ENCODE results near the gene STK32B. TPM values are rescaled to one million over a fixed set of nuclear protein-coding genes. Genes with fewer than 3 reads are reported as not detected.

The STK32B gene
- total RNA-seq, 1 donor from 2014 or later, result 4.2 TPM

GRCh38 chr4:5185551-5185950 is 134.3 kb downstream of the STK32B start:
- no peak overlapping the region for H3K4me3 ChIP-seq (ENCODE audit: low read depth, low read length)
- no peak for DNase-seq (ENCODE audit: low read depth)
- no peak for TF ChIP-seq CTCF (conservative IDR thresholded peaks at IDR 0.05; ENCODE audit: low read depth, low read length)

DNA sequence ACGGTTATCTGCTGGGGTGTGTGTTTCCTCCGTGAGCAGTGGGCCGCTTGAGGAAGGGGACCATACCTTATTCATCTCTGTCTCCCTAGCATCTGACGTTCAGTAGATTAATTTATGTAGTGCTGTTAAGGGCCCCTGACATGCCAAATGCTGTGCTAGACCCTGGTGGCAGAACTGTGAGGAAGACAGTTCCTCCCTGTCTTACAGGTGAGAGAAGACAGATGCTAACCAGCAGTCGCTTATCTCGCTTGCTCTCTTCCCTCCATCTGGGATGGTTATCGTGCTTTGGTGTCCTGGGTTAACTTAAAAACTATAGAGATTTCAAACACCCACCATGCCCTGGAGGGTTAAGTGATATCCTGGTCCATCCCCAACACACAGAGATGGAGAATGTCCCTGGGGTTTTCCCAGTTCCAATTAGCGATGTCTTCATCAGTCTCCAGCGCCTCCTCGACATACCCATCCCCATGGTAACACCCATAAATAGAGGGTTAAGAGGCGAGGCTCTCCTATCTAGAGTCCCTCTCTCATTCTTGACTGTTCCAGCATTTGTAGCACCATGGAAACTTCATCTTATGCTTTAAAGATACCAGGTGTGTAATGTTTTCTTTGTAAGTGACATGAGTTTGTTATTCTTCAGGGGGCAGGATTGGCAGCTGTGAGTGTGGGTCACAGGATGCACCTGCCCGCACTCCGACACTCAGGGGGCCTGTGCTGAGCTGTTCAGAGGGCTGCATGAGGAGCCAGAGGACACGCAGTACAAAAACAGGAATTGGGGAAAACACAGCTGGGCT is 135.2 kb downstream of the STK32B start:
- DNase-seq (ENCODE audit: low read depth), result no peak
- no peak for TF ChIP-seq CTCF (conservative IDR thresholded peaks at IDR 0.05; ENCODE audit: low read depth, low read length)
- no peak overlapping the region for H3K4me3 ChIP-seq (ENCODE audit: low read depth, low read length)

DNA sequence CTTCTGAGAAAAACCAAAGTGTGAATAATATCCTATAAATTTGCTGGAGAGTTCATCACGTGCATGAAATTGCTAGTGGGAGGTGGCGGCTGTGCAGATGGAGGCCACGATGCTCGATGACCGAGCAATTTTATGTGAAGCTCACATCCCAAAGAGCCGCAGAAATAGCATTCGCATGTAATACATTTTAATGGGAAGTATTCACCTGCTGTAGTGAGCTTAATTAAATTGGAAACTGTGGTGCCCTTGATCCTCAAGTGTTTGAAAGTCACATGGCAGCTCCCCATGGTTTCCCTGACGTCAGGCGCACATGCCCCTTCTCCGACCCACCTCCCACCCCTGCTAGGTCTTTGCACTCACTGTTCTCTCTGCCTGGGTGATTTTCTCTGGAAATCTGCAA is 136.8 kb downstream of the STK32B start:
- DNase-seq (ENCODE audit: low read depth), result no peak
- TF ChIP-seq CTCF (conservative IDR thresholded peaks at IDR 0.05; ENCODE audit: low read depth, low read length), result no peak
- H3K4me3 ChIP-seq (ENCODE audit: low read depth, low read length), result no peak overlapping the region

DNA sequence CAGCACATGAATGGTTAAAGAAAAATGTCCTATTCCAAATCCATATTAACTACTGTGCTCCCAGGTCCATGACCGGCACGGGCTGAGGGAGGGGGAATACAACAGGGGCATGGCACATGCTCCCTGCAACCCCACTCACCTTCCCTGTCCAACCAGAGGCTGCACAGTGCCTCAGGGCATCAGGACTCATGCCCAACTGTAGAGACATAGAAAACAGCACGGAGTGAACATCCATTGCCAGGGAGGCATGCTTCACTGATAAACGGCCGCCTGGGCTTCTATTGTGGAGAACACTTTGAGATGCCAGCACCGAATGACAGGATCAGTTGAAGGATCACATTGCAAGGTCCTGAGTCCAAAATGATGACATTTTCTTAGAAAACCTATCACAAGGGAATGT is 140.6 kb downstream of the STK32B start:
- DNase-seq (ENCODE audit: low read depth), result no peak
- no peak overlapping the region for H3K4me3 ChIP-seq (ENCODE audit: low read depth, low read length)
- TF ChIP-seq CTCF (conservative IDR thresholded peaks at IDR 0.05; ENCODE audit: low read depth, low read length), result no peak

GRCh38 chr4:5192271-5192670 is 141.0 kb downstream of the STK32B start:
- DNase-seq (ENCODE audit: low read depth), result no peak
- H3K4me3 ChIP-seq (ENCODE audit: low read depth, low read length), result no peak overlapping the region
- TF ChIP-seq CTCF (conservative IDR thresholded peaks at IDR 0.05; ENCODE audit: low read depth, low read length), result no peak

DNA sequence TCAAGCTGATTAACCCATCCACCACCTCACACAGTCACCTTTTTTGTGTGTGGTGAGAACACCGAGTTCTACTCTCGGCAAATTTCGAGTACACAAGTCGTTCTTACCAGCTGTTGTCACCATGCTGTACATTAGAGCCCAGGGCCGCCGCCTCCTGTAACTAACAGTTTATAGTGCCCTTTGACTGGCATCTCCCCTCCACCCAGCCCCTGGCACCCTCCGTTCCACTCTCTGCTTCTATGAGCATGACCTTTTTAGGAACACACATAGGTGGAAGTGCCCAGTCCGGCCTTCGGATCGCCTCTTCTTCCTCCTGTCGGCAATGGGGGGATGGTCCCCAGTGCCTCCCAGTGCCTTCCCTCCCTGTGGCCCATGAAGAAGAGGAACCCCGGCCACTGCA is 141.4 kb downstream of the STK32B start:
- no peak for TF ChIP-seq CTCF (conservative IDR thresholded peaks at IDR 0.05; ENCODE audit: low read depth, low read length)
- H3K4me3 ChIP-seq (ENCODE audit: low read depth, low read length), result no peak overlapping the region
- no peak for DNase-seq (ENCODE audit: low read depth)
